ENCODE data around the gene LHFPL3.

DNA sequence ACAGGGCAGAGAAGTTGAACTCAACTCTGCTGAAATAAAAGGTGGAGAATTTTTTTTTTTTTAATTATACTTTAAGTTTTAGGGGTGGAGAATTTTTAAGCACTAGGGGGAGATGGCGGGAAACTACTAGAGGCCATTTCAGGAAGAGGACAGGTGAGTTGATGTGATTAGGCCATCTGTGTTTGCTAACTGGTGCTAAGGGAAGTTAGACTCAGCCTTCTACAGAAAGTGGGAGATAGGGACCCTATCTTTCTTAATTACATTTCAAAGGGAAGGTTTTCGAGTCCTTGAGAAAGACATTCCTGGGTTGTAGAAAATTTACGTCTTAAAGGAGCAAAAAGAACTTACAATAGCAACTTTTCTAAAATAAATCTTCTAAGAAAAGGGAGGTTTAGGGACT lies 124.8 kb downstream of the LHFPL3 start:
- no peak for TF ChIP-seq EZH2 (IDR thresholded peaks at IDR 0.05; ENCODE audit: insufficient read depth, poor library complexity, severe bottlenecking)
- TF ChIP-seq EZH2phosphoT487 (IDR thresholded peaks at IDR 0.05; ENCODE audit: insufficient read depth, low read depth), result no peak

All from GM23248 (cell line).